NCI-H1417 (cell line): ENCODE results near the gene NTSR1.
A peak's percentile ranks its signal among the peaks of the same experiment; 100 is the strongest.

Source experiments
- DNase-seq, 3 experiments: peaks; one replicate each; lab custom pipeline; 2025; lab: John Stamatoyannopoulos, UW

Gene NTSR1

DNA sequence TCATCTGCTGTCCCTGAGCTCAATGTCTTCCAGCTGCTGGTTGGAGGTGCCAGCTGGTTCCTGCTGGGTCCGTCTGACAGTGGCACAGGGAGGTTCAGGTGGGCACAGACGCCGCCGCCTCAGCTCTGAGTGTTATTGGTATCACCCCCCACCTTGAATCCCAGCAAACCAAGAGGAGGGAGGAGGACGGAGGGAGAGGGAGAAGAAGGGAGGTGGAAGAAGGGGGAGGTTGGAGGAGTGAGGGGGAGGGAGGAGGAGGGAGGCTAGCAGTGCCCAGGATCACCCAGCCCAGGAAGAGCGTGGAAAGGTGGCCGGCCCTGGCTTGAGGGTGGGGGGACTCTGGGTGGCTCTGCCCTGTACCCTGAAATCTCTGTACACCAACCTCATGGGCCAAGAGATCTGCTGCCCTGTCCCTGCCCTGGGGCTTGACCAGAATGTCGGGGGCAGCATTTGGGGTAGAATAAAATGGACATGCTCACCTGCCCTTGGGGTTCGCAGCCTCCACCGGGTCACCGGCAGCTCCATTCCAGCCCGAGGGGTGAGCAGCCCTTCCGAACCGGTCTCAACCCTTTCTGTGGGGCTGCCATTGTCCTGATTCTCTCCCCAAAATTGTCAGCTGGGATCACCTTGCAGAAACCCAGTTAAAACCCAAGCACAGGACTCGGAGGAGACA is 17.1 kb downstream of the NTSR1 start:
- no peak for DNase-seq

DNA sequence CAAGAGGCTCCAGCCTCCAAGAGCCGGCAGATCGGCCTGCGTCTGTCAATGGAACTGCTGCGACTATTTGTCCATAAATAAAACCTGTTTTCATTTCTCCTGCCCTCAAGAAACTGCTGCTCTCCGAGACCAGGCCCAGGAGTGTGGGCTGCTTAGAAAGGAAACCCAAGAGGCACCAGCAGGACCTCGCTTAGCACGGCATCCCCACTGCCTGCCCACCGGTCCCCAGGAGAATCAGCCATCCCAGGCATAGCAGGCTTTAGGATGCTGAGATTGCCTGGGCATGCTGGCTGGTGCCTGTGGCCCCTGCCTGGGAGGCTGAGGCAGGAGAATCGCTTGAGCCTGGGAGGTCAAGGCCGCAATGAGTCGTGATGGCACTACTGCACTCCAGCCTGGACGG is 17.6 kb downstream of the NTSR1 start:
- no peak for DNase-seq

- no peak for DNase-seq
Measured at GRCh38 chr20:62726716-62727583, 18.3 kb downstream of the NTSR1 start.

- DNase-seq = no peak
Measured at GRCh38 chr20:62727584-62728027, 19.0 kb downstream of the NTSR1 start.

- DNase-seq = no peak
Measured at GRCh38 chr20:62728028-62728780, 19.6 kb downstream of the NTSR1 start.

- no peak for DNase-seq
Measured at GRCh38 chr20:62728781-62729300, 20.2 kb downstream of the NTSR1 start.

DNA sequence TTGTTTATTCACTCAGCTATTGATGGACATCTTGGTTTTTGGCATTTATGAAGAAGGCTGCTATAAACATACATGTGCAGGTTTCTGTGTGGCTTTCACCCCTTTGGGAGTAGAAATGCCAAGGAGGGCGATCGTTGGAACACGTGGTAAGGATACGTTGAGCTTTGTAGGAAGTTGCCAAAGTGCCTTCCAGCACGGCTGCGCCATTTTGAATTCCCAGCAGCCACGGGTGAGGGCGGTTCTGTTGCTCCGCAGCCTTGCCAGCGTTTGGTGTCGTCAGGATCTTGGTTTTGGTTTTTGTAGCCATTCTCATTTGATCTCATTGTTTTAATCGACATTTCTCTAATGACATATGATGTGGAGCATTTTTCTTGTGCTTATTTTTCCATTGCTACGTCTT is 21.8 kb downstream of the NTSR1 start:
- DNase-seq = no peak

DNA sequence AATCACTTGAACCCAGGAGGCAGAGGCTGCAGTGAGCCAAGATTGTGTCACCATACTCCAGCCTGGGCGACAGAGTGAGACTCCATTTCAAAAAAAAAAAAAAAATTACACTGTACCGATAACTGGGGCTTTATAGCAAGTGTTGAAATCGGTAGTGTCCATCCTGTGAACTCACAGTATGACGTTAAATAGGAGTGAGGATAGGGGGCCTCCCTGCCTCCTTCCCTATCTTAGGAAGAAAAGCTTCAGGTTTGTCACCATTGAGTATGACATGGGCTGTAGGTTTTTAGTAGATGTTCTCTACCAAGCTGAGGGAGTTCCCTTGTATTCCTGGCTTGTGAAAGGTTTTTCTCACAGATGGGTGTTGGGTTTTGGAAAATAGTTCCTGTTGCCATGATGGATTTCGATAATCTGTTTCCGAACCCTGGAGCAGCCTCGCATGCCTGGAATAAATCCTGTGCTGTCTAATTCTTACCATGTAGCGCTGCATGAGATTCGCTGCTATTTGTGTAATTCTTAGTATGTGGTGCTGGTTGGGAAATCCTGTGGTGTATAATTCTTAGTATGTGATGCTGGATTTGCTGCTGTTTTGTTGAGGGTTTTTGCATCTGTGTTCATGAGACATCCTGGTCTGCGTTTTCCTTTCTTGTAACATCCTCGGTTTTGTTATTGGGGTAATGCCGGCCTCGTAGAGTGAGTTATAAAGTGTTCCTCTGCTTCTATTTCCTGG is 23.6 kb downstream of the NTSR1 start:
- DNase-seq = no peak

DNA sequence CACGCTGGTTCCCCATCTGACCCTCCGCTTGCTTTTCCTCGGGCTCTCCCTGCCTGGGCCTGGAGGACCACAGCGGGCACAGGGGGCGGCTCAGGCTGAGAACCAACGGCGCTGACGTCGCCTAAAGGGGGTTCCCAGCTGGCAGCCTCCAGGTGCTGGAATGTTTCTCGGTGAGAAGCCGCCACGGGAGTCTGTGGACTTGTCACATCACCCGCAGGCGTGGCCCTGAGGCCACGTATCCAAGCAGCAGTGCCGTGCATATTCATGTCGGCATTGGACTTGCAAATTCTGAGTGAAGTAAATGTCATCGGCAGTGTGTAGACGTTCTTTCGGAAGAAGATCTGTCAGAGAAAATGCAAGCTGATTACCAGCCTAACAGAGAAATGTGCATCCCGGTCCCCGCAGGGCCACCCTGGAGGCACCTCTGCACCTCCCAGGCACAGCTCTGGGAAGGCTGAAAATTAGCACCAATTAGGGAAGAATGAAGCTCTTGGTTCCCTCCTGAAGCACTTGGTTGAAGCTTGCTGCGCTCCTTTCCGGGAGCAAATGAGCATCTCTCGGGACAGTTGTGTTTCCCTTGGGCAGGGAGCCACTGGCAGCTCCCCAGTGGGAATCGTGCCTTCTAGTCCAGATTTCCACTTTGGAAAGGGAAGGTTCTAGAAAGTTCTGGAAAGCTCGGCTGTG is 24.3 kb downstream of the NTSR1 start:
- no peak for DNase-seq

DNA sequence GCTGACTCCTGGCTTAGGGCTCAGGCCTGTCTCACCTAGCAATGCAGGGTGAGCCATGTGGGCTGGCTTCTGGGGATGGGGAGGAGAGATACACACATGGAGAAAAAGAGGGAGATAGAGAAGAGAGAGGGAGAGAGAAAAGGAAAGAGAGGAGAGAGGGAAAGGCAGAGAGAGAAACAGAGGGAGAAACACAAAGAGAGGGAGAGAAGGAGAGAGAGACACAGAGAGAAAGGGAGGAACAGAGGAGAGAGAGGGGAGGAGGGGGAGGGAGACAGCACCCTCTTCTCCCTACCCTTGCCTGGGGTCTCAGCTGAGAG is 24.8 kb downstream of the NTSR1 start:
- DNase-seq = no peak

GRCh38 chr20:62733891-62734290 is 25.3 kb downstream of the NTSR1 start:
- DNase-seq = no peak

DNA sequence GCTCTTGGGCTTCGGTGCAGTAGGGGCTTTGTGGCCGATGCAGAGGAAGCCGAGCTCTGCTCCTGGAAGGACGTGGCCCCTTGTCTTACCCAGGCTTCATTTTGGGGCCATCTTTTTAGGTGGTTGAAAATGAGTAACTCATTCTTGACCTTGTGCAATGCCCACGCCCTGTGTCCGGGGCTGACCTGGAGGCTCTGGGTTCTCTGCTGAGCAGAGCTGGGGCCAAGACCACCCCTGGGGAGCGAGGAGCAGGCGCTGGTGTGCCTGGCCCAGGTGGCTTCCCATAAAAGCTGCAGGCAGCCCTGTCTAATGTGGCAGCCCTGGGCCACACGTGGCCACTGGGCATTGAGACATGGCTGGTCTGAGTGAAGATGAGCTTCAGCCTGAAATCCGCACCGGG is 25.7 kb downstream of the NTSR1 start:
- DNase-seq = no peak

GRCh38 chr20:62734881-62735280 is 26.2 kb downstream of the NTSR1 start:
- no peak for DNase-seq

DNA sequence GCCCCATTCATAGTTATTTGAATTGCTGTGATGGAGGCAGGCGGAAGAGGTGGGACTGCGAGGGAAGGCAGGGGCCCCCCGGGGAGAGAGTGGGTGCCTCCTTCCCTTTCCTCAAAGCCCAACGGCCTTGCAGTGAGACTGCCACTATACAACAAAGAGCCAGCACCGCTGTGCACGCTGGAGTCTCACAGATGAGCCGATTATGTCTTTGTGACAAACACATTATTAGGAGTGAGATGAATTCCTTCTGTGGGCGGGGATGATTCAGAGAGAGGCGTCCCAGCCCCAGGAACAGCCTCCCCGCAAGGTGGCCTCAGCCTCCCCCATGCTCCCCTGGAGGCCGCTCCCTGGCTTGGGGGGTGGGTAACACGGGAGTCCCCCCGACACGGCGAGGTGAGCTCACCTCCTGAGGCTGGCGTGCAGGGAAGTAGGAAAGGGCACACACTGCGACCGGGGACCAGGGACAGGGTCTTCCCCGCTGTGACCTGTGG is 26.7 kb downstream of the NTSR1 start:
- no peak for DNase-seq

DNA sequence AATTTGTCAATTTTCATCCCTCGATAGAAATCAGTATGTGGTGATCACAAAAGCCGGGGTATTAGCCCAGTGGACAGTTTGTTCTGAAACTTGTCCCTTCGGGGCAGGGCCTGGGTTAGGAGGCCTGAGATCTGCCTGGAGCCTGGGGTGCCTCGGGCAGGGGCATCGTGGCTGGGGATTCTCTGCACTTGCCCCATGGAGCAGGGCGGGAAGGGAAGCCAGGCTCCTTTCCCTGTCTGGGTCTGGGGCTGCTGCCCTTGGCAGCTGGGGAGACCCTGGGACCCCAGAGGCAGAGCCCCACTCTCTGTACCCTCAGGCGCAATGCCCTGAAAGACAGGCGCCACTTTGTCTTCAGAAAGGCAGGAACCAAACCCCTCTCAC is 27.4 kb downstream of the NTSR1 start:
- DNase-seq = no peak

DNA sequence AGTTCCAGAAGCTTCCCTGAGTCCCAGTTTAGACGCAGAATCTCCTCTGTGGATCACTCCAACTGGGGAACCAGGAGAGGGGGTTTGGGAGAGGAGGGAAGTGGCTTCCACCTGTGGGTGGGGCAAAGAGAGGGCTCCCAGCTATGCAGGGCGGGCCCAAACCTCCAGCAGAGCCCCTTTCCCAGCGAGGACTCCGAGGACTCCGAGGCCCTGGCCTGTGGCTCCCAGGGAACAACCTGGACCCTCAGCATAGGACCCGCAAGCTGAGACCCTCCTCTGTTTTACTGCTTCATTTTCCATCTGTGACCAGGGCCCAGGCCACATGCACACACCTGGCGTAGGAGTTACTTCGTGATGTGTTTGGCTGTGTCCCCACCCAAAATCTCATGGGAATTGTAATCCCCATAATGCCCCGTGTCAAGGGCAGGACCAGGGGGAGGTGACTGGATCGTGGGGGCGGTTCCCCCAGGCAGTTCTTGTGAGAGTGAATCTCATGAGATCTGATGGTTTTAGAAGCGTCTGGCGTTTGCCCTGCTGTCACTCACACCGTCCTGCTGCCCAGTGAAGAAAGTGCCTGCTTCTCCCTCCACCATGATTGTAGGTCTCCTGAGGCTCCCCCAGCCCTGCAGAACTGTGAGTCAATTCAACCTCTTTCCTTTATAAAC is 27.9 kb downstream of the NTSR1 start:
- DNase-seq = peak in 1 of 3 experiments; percentile 7

DNA sequence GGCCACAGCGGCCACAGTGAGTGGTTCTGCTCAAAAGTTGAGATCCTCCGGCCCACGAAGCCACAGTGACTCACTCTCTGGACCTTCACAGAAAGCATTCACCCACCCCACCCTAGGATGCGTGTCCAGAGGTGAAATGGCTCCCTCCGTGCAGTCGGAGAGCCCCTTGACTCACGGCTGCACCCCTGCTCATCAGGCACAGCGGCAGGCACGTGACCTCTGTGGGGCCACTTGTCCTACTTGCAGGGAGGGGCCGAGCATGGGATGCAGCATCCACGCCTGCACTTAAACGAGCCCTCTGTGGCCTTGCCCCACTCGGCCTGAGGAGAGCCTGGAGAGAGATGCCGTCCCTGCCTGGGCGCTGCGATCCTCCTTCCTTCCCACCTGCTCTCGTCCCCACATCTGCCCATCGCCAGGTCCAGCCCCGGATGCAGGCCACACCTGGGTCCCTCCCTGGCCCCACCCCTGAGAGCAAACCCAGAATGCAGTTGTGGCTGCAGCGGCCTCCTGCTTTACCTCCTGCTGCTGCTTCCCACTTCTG is 28.7 kb downstream of the NTSR1 start:
- peak in 2 of 3 experiments; percentile 35 to 64 for DNase-seq

DNA sequence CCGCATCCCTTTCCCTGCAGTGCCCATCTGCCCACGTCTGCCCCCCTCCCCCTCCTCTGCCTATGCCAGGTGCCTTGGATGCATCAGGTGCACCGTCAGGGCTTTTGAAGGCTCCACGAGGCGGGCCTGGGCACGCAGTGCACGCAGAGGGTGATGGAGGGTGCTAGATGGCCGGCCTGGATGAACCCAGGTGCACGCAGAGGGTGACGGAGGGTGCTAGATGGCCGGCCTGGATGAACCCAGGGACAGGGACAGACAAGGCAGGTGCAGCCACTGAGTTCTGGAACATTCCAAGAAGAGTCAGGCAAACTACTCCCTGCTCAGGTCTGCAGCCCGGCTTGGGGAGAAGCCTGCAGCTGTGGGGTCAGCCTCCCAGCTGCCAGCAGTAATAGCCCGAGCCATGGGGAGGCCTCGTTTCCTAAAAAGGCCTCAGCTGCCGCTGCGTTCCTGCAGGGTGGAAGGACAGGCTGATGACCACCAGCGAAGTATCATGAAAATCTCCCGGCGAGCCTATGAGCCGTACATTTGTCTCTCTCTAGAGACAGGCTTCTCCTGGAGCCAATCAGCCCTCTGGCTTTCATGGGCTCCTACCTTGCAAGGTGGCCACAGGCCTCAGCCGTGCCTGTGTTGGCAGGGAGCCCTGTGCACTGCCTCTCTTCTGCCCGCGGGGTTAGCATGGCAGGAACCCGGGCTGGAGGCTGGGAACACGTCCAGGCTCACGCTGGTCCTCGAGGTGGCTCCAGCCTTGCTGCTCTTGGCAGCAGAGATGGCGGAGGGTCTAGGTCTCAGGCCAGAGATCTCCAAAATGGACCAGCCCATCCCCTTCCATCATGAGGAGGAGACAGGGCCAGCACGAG is 29.6 kb downstream of the NTSR1 start:
- peak in 2 of 3 experiments; percentile 50 to 60 for DNase-seq

DNA sequence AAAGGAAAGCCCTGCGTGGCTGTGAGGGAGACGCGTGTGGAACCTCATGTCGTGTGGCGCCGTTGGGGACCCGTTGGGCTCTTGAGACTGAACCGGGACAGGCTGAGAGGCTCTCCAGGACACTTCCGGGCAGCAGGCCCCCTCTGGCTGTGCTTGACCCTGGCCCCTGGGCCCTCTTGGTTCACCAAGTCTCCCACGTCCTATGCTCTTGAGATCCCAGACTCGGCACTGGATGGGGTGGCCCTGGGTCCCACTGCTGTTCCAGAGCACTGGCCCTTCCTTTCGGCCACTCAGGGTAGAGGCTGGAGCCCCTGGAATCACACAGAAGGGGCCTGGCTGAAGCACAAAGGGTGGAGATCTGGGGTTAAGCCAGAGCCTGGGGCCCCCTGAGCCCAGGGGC is 30.4 kb downstream of the NTSR1 start:
- DNase-seq = no peak
